ENCODE measurements around the gene TMEM54. TPM values are rescaled to one million over a fixed set of nuclear protein-coding genes. Genes with fewer than 3 reads are reported as not detected.

The TMEM54 gene
- total RNA-seq, 4 donors from 2014 or later, result 151 to 255 (median 178) TPM

GRCh38 chr1:32884726-32885125 lies 16.5 kb downstream of the TMEM54 start:
- no peaks in the 10 kb centered on the region for H3K9me3 ChIP-seq
- TF ChIP-seq CTCF (IDR thresholded peaks at IDR 0.05) (no peak), POLR2A (IDR thresholded peaks at IDR 0.05) (no peak)
- DNase-seq, result no peak
- H3K27ac ChIP-seq, result no peak overlapping the region
- intact Hi-C loops (cut with DNase I), result no loop called here
- no peaks in the 10 kb centered on the region for H3K36me3 ChIP-seq
- peaks cover 3 to 28% (median 11%) of the 10 kb centered on the region in 3 donors for H3K4me1 ChIP-seq
- peaks cover 7 to 62% (median 15%) of the 10 kb centered on the region in 4 donors for H3K27me3 ChIP-seq
- no peak overlapping the region for H3K4me3 ChIP-seq
- WGBS, 2 donors, result 0 to 27% methylated on average over 1 to 11 of the region's 12 CpGs

- Histone ChIP-seq H3K36me3 (no peaks in the 10 kb centered on the region), H3K4me3 (no peak overlapping the region), H3K9me3 (no peaks in the 10 kb centered on the region), H3K4me1 (peaks cover 3 to 28% (median 11%) of the 10 kb centered on the region in 3 donors), H3K27ac (no peak overlapping the region), H3K27me3 (peaks cover 7 to 57% (median 15%) of the 10 kb centered on the region in 4 donors)
- DNase-seq, result no peak
- WGBS, 2 donors, result 59 to 80% methylated on average over 2 to 4 of the region's 4 CpGs
- intact Hi-C loops (cut with DNase I), result no loop called here
- TF ChIP-seq POLR2A (IDR thresholded peaks at IDR 0.05) (no peak), CTCF (IDR thresholded peaks at IDR 0.05) (no peak)
Measured at GRCh38 chr1:32884032-32884372, 17.2 kb downstream of the TMEM54 start.

- DNase-seq, result no peak
- TF ChIP-seq CTCF (IDR thresholded peaks at IDR 0.05) (no peak), POLR2A (IDR thresholded peaks at IDR 0.05) (no peak)
- Histone ChIP-seq H3K27ac (no peak overlapping the region), H3K4me3 (no peak overlapping the region), H3K9me3 (no peaks in the 10 kb centered on the region), H3K4me1 (peaks cover 3 to 28% (median 11%) of the 10 kb centered on the region in 3 donors), H3K27me3 (peaks cover 7 to 57% (median 15%) of the 10 kb centered on the region in 4 donors), H3K36me3 (no peaks in the 10 kb centered on the region)
- intact Hi-C loops (cut with DNase I), result no loop called here
- WGBS, 2 donors, result 78 to 86% methylated on average over 6 to 7 of the region's 7 CpGs
Measured at GRCh38 chr1:32883338-32884031, 17.7 kb downstream of the TMEM54 start.

GRCh38 chr1:32881871-32882850 lies 19.0 kb downstream of the TMEM54 start:
- DNase-seq, result no peak

More at GRCh38 chr1:32881871-32882850, 19.0 kb downstream of the TMEM54 start:
- intact Hi-C loops (cut with DNase I), result no loop called here
- Histone ChIP-seq H3K4me3 (no peak overlapping the region), H3K4me1 (peaks cover 5 to 37% (median 11%) of the 10 kb centered on the region in 3 donors), H3K36me3 (no peaks in the 10 kb centered on the region), H3K27ac (no peak overlapping the region), H3K27me3 (peaks cover 7 to 54% (median 13%) of the 10 kb centered on the region in 4 donors), H3K9me3 (no peaks in the 10 kb centered on the region)
- WGBS, 2 donors, result 28 to 34% methylated on average over 9 to 15 of the region's 22 CpGs
- TF ChIP-seq CTCF (IDR thresholded peaks at IDR 0.05), result no peak
- TF ChIP-seq POLR2A (IDR thresholded peaks at IDR 0.05), result no peak

All from esophagus squamous epithelium (tissue), 5 donors.